Activated CD4-positive, alpha-beta T cell treated with anti-CD3 and anti-CD28 coated beads, Interleukin-2, amount 50 U/mL, for 1 hour (primary cell): Measurements from ENCODE around the gene PCBP3.
"Not testable (repeated sequence)": the region's sequence is repeated elsewhere in the genome, so short reads cannot be mapped to it uniquely, and the experiment has no call there.

Experiments
- DNase-seq: peaks from one replicate; pipeline ENCODE4 v3.0.0-alpha.2; 2020

Gene PCBP3

GRCh38 chr21:45975667-45976409, 332.3 kb downstream of the PCBP3 start:
- not testable (repeated sequence) for DNase-seq

- no peak for DNase-seq
Measured at GRCh38 chr21:45976701-45977311, 333.3 kb downstream of the PCBP3 start.

GRCh38 chr21:45977396-45977795, 333.9 kb downstream of the PCBP3 start:
- DNase-seq = no peak

- DNase-seq = no peak
Measured at GRCh38 chr21:45979141-45979631, 335.7 kb downstream of the PCBP3 start.

- DNase-seq = no peak
Measured at GRCh38 chr21:45979651-45980050, 336.1 kb downstream of the PCBP3 start.

GRCh38 chr21:45980271-45980670, 336.7 kb downstream of the PCBP3 start:
- DNase-seq = no peak

GRCh38 chr21:45980697-45981096, 337.2 kb downstream of the PCBP3 start:
- DNase-seq = no peak

- peak; percentile 55 for DNase-seq
Measured at GRCh38 chr21:45981151-45982091, 337.9 kb downstream of the PCBP3 start, which contains the start of gene COL6A1. Gene COL6A1 (plus strand): TSS chr21:45981770. CDS start chr21:45981851, 81 bp downstream.

- DNase-seq = no peak
Measured at GRCh38 chr21:45982092-45982757, 338.7 kb downstream of the PCBP3 start.

GRCh38 chr21:45982758-45983648, 339.5 kb downstream of the PCBP3 start:
- no peak for DNase-seq

- no peak for DNase-seq
Measured at GRCh38 chr21:45983649-45983965, 340.1 kb downstream of the PCBP3 start.

- no peak for DNase-seq
Measured at GRCh38 chr21:45983981-45984551, 340.5 kb downstream of the PCBP3 start.

GRCh38 chr21:45984584-45985095, 341.1 kb downstream of the PCBP3 start:
- DNase-seq = no peak

- DNase-seq = no peak
Measured at GRCh38 chr21:45985471-45986315, 342.2 kb downstream of the PCBP3 start.

GRCh38 chr21:45986316-45987051, 343.0 kb downstream of the PCBP3 start:
- DNase-seq = no peak

- no peak for DNase-seq
Measured at GRCh38 chr21:45987121-45987711, 343.7 kb downstream of the PCBP3 start.

GRCh38 chr21:45988366-45989347, 345.1 kb downstream of the PCBP3 start:
- DNase-seq = no peak
